GM12878 (cell line): ENCODE results near the gene SHOC1. TPM values are rescaled to one million over a fixed set of nuclear protein-coding genes. Genes with fewer than 3 reads are reported as not detected.

Source experiments
- BCL11A ChIP-seq: IDR thresholded peaks from 2 replicates; pipeline ENCODE4 v1.6.1; 2011; ENCODE audit warnings: low read depth, low read length
- BHLHE40 ChIP-seq, 2 experiments: fragments of 450-650 bp in 1 of 2; IDR thresholded peaks; 2 replicates each; pipeline ENCODE4 v1.6.1; 2011 to 2017; ENCODE audit warnings: low read depth in 2 of 2, borderline replicate concordance in 1 of 2, improper control_type of control experiment in 1 of 2, low read length in 1 of 2, mild to moderate bottlenecking in 1 of 2
- FOXM1 ChIP-seq: IDR thresholded peaks from 2 replicates; pipeline ENCODE4 v1.6.1; 2012; ENCODE audit warnings: low read depth, mild to moderate bottlenecking, inconsistent platforms, low read length, moderate library complexity
- KAT2A ChIP-seq: conservative IDR thresholded peaks from 2 replicates; pipeline ENCODE4 v1.6.1; 2011; ENCODE audit warnings: low read depth, low read length; ENCODE audit not compliant: control insufficient read depth
- MYC ChIP-seq: IDR thresholded peaks from 2 replicates; pipeline ENCODE4 v1.6.1; 2011; ENCODE audit warnings: mild to moderate bottlenecking, low read length, moderate library complexity, inconsistent platforms; ENCODE audit not compliant: insufficient read depth, insufficient replicate concordance, insufficient read length, severe bottlenecking
- TCF7 ChIP-seq: IDR thresholded peaks from 2 replicates; pipeline ENCODE4 v1.6.1; 2014; ENCODE audit warnings: antibody characterized with exemption, borderline replicate concordance
- ZNF207 ChIP-seq: fragments of 450-650 bp; IDR thresholded peaks from 2 replicates; pipeline ENCODE4 v1.6.1; 2014; ENCODE audit warnings: antibody characterized with exemption, mild to moderate bottlenecking, borderline replicate concordance
- polyA plus RNA-seq, 11 experiments: library from polyadenylated mRNA; depleted of rRNA in 4 of 11; unstranded in 6 of 11; stranded (reverse) in 5 of 11; fragments of >200 nt; fragmentation: Nextera tagmentation in 4 of 11; fragmentation: Illumina TruSeq in 1 of 11; extraction: Ambion mirVana in 4 of 11; extraction: Trizol in 1 of 11; gene quantifications; 1 replicate in 1 of 11; 2 replicates in 10 of 11; pipeline versions ENCODE4 v1.2.1 to v1.2.3, GENCODE V29; 2011 to 2016; ENCODE audit warnings: inconsistent platforms in 2 of 11, missing spikeins in 2 of 11, low read depth in 1 of 11
- total RNA-seq, 4 experiments: library from RNA; depleted of rRNA in 3 of 4; stranded (reverse); fragments of >200 nt in 3 of 4; fragmentation: Illumina TruSeq in 1 of 4; extraction: Trizol in 1 of 4; gene quantifications; 2 replicates each; pipeline versions ENCODE4 v1.2.1 to v1.2.3, GENCODE V29; 2013 to 2021
- TF ChIP-seq, protein P1 (sequence below): fragments of 450-650 bp; IDR thresholded peaks from 2 replicates; pipeline ENCODE4 v1.6.1; 2017; ENCODE audit warnings: borderline replicate concordance
- TF ChIP-seq, protein P2 (sequence below): fragments of 450-650 bp; formaldehyde crosslinking; IDR thresholded peaks from 2 replicates; pipeline ENCODE4 v1.5.0; 2022; ENCODE audit warnings: mild to moderate bottlenecking, missing genetic modification characterization

Gene SHOC1
- total and polyA plus RNA-seq, 10 of the 15 experiments (the other 5 are each of a cell fraction or from before 2014, with no cell fraction given): under 0.01 to 0.11 (median 0.04) TPM; not detected in 3

DNA sequence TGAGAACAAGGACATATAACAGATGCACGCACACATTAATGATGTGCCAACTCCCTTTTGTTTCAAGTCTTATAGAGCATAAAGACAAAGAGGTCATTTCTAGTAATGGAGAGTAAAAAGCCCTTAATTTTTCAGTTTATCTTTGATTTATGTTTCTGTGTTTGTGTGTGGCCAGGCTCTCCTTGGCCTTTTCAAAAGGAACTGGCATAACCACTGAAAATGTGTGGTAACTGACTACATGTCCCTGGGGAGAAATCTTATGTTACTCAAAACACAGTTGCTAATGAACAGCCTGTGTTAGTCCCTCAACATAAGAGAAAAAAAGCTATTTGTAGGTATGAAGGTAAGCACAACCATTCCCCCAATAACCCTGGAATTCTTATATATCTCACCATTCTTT, 47.6 kb upstream of the SHOC1 start (continued):
- TF ChIP-seq, protein P1, sequence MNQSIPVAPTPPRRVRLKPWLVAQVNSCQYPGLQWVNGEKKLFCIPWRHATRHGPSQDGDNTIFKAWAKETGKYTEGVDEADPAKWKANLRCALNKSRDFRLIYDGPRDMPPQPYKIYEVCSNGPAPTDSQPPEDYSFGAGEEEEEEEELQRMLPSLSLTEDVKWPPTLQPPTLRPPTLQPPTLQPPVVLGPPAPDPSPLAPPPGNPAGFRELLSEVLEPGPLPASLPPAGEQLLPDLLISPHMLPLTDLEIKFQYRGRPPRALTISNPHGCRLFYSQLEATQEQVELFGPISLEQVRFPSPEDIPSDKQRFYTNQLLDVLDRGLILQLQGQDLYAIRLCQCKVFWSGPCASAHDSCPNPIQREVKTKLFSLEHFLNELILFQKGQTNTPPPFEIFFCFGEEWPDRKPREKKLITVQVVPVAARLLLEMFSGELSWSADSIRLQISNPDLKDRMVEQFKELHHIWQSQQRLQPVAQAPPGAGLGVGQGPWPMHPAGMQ: no peak
- no peak for TF ChIP-seq MYC
- TF ChIP-seq KAT2A: no peak
- TF ChIP-seq BHLHE40 (IDR thresholded peaks at IDR 0.05; ENCODE audit: borderline replicate concordance in 1 of 2, low read depth in 2 of 2, low read length in 1 of 2): no peak
- TF ChIP-seq FOXM1: no peak
- TF ChIP-seq ZNF207: no peak
- TF ChIP-seq BCL11A: no peak
- TF ChIP-seq, protein P2, sequence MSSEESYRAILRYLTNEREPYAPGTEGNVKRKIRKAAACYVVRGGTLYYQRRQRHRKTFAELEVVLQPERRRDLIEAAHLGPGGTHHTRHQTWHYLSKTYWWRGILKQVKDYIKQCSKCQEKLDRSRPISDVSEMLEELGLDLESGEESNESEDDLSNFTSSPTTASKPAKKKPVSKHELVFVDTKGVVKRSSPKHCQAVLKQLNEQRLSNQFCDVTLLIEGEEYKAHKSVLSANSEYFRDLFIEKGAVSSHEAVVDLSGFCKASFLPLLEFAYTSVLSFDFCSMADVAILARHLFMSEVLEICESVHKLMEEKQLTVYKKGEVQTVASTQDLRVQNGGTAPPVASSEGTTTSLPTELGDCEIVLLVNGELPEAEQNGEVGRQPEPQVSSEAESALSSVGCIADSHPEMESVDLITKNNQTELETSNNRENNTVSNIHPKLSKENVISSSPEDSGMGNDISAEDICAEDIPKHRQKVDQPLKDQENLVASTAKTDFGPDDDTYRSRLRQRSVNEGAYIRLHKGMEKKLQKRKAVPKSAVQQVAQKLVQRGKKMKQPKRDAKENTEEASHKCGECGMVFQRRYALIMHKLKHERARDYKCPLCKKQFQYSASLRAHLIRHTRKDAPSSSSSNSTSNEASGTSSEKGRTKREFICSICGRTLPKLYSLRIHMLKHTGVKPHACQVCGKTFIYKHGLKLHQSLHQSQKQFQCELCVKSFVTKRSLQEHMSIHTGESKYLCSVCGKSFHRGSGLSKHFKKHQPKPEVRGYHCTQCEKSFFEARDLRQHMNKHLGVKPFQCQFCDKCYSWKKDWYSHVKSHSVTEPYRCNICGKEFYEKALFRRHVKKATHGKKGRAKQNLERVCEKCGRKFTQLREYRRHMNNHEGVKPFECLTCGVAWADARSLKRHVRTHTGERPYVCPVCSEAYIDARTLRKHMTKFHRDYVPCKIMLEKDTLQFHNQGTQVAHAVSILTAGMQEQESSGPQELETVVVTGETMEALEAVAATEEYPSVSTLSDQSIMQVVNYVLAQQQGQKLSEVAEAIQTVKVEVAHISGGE (CRISPR knock-in tag): no peak
- no peak for TF ChIP-seq TCF7
